Ureter (tissue), 1 donor: ENCODE data around the gene CDH6. TPM values are rescaled to one million over a fixed set of nuclear protein-coding genes. Genes with fewer than 3 reads are reported as not detected.

Experiments used
- DNase-seq: peaks from one replicate; pipeline ENCODE4 v3.0.0-alpha.2; 2020; ENCODE audit warnings: low spot score
- total RNA-seq: library from RNA; stranded (reverse); gene quantifications from one replicate; pipeline ENCODE4 v1.2.4, GENCODE V29; 2023
- donor health status: DM: yes; HTN: yes; CAD: no.

The CDH6 gene
- total RNA-seq, 1 donor from 2014 or later = 3.4 TPM

DNA sequence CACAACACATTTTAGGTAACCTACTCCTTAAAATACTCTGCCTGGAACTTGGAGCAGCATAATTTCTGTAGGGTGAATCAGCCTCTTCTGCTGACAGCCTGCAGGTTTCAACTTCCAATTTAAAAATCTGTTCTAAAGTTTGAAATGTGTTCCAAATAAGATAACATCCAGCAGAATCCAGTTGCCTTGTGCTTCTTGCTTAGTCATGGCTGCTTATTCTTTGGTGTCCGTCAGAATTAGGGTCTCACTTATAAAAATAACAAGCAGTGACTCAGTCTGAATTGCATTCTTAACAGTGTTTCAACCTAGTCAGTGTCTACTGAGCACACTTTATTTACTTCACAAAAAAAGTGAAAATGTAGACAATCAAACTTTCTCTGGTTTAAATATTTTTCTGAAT lies 3.7 kb downstream of the CDH6 start:
- DNase-seq = no peak

DNA sequence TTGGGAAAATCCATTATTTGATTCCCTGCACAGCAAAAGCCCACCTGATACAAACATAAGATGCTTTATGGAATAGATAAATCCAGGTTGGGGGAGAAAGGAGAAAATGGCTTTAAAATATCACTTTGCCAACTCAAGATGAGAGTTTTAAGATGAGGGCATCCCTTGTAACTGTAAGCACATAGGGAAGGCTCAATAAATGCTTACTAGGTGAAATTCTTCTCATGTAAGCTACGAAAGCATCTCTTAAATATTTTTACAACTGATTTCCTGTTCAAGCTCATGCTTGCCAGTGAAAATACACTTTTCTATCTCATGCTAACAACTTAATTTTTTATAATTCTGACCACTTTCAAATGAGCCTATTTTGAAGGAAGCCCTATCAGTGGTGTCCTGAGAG lies 11.5 kb downstream of the CDH6 start:
- DNase-seq = no peak

DNA sequence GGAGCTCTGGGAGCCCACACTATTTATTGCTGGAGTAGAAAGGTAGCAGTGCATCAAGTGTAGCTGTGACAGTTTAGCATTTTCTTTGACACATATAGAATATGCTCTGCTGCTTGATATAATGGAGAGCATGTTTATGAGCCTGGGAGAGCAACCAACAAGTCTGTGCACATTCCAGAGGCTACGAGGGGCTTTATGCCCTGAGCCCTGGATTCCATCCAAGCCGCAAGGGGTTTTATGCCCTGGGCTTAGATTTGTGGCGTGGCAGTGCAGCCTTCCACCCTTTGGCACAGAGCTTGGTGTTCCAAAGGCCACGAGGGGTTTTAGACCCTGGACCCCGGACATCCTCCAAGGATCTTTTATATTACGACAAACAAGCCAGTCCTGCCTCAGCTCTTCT lies 14.6 kb downstream of the CDH6 start:
- no peak for DNase-seq

DNA sequence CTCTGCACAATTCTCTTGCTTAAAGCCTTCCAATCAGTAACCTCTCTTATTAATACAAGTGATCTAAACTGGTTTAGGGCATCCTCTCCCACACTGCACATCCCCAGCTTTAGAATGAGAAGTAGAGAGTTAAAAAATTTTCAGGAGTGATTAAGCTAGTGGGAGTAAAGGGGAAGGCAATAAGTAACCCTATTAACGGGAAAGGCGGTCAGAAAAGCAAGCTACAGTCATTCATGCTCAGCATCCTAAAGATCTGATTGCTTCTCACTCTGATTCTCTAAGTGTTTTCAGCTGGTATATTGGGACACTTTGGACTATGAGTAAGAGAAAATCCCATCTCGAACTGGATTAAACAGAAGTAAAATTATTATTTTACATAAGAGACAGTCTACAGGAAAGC lies 15.8 kb downstream of the CDH6 start:
- no peak for DNase-seq

DNA sequence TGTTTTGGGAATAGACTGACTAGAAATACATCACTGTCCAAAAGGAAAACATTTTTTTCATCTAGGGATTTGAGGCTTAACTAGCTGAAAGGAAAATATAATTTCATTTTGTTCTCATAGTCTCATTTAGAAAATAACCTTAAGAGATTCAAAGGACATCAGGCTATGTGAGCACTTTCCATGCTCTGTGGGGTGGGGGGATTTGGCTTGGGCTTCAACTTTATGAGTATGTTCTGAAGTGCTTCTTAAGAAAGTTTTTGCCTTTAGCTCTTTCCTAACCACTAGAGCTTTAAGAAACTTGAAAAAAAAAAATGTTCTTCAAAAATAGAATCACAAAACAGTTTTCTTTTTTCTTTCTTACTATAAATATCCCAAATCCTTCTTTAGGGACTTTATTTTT lies 17.6 kb downstream of the CDH6 start:
- no peak for DNase-seq

DNA sequence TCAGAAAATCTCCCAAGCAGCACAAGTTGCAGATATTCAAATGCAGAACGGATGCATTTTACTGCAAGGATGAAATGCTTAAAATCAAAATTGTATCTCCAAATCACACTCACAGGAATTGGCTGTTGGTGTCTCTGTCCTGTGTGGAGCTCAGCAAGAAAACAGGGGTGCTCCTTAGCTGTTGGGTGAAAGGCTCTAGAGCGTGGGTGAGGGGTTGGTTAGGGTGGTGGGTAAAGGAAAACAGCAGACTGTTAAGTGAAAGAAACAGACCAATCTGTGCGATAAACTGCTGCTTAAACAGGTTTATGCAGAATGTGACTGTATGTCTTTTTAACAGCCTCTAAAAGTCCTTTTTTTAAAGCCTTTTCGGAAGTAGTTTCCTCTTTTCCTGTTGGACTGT lies 19.8 kb downstream of the CDH6 start:
- DNase-seq = no peak

DNA sequence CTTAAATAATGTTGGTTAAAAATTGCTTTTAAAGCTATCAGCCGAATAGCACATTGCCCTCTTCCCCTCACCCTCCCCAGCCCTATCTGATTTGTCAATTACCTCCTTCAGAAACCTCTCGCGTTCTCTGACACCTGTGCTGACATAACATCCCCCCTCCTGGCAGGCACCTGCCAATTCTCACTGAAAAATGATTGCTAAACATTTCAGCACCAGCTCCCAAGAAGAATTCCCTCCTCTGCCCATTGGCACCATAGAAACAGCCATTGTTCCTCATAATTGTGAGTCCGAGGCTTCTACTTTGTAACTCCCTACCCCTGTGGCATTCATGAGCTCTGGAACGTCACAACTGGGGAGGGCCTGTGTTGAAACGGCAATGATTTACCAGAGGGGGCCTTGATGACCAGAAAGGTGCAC lies 20.2 kb downstream of the CDH6 start:
- DNase-seq = no peak

DNA sequence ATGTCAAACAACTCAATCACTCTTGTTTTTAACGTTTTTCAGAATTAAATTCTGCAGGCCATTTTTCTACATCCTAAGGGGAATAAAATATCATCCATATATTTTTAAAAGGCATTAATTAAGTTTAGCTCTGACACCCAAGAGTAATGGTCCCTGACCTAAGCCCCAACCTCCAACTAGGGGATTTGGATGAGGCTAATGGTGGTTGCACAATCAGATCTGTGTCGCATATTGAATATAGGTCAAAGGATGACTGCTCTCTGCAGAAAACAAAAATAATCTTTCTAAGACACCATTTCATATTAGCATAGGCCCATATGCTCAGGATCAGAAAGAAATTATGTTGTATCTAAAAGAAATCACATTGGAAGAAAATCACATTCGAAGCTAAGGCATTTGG lies 20.7 kb downstream of the CDH6 start:
- no peak for DNase-seq

DNA sequence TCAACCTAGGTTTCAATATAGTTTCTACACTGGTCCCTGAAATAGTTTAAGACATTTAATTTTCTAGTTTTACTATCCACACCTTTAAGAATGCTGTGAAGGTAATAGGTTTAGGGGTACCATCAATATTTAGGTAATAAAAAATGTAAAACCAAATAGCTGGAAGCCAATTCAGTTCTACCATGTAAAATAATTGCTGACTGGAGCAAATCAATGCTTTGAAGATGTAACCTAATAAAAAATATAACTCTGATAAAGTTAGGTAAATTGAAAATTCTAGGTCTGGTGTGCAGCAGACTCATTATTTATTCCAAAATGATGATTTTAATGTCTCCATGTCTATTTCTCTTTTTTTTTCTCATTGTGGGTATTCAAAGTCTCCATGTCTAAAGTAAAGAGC lies 21.8 kb downstream of the CDH6 start:
- DNase-seq = no peak

DNA sequence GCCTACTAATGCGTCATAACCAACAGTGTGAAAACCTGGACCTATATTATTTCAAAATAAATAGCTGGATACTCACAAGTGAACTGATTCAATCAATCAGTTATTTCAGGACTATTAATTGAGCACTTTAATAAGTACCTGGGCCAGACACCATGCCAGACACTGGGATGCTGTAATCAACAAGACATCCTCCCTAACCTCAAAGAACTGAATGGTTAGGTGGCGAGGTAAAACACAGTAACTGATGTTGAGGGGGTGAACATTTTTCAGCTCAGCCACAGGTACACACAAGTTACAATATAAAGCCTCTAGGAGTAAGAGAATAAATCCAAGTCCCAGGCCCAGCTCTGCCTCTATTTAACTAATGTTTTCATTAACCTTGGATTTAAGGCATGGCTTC lies 24.0 kb downstream of the CDH6 start:
- DNase-seq = no peak

DNA sequence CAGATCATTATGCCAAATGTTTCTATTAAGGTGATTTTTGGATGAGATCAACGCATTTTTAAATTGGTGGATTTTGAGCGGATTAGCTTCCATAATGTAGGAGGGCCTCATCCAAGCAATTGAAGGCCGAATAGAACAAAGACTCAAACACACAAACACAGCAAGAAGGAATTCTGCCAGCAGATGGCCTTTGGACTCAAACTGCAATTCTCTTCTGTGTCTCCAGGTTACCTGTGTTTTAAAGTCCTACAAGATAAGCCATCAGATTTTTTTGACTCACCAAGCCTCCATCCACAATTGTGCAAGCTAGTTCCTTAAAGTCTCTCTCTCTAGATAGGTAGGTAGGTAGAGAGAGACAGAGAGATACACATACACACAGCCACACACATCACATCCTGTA lies 25.5 kb downstream of the CDH6 start:
- no peak for DNase-seq

DNA sequence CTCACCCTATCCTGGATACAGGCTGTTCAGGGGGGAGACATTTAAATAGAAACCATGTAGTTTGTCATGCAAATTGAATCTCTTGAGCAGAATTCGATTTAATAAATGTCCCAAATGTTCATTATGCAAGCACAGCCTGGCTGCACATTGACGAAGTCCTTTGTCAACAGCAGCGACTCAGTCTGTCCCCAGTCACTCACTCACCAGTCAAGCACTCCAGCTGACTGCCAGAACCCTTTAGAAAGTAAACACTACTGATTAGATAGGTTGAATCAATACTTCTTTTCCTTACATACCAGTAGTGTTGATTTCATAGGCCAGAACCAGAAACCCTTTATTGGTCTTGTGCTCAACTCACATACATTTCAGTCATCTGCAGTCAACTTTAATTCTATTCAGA lies 27.5 kb downstream of the CDH6 start:
- no peak for DNase-seq

DNA sequence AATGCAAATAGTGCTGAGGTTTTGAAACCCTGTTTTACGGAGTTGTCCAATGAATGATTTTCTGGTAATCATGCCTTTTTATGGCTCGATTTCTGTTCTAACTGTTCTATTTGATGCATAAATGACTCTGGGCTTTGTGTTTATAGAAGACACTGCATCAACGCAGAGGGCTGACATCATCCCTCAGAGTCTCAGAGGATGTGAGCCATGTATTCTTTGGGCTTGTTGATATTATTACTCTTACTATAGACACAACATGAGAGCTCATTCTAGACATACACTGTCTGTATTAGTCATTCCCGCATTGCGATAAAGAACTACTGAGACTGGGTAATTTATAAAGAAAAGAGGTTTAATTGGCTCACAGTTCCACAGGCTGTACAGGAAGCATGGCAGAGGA lies 31.6 kb downstream of the CDH6 start:
- DNase-seq = no peak

DNA sequence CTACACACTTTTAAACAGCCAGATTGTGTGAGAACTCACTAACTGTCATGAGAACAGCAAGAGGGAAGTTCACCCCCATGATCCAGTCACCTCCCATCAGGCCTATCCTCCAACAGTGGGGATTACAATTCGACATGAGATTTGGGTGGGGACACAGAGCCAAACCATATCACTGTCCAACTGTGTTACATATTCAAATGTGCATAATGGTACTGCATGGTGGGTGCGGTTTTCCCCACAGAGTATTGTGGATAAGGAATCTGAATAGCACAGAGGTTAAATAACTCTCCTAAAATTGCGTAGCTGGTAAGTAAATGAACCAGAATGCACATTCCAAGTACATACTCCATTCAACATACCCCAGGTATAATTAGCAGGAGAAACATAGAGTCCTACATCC lies 32.1 kb downstream of the CDH6 start:
- no peak for DNase-seq

DNA sequence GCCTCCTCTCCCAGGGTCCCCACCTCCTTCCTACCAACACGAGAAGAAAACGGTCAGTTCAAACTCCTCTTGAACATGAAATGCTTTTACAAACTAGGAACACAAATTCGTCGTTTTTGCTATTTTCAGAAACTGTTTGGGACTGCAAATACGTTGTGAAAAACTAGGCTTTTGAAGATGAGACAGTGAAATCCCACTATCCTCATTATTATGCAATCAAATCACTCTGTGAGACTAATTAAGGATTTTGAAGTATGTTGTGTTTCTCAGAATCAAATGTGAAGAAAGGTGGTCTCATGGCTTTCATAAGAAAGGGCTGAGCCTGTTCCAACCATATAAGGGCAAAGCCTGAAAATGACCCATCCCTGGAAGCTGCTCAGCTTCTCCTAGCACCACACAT lies 33.2 kb downstream of the CDH6 start:
- DNase-seq = no peak

DNA sequence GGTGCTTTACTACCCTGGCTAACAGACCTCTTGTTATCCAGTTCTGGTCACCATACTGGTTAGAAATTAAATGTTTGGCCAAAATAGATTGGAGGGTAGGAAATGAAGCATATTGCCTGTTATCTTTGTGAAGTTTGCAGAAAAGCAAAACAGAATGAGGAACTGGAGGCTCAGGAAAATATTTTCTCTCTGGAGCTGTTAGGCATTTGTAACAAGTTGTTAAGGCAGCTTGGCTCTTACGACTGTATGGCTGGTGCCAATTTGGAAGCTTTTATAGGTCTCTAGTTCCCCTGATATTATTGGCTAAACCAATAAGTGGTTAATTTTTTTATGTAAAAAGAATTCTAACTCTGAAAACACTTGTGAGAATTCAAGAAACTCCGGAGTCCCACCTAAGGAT lies 35.8 kb downstream of the CDH6 start:
- no peak for DNase-seq

DNA sequence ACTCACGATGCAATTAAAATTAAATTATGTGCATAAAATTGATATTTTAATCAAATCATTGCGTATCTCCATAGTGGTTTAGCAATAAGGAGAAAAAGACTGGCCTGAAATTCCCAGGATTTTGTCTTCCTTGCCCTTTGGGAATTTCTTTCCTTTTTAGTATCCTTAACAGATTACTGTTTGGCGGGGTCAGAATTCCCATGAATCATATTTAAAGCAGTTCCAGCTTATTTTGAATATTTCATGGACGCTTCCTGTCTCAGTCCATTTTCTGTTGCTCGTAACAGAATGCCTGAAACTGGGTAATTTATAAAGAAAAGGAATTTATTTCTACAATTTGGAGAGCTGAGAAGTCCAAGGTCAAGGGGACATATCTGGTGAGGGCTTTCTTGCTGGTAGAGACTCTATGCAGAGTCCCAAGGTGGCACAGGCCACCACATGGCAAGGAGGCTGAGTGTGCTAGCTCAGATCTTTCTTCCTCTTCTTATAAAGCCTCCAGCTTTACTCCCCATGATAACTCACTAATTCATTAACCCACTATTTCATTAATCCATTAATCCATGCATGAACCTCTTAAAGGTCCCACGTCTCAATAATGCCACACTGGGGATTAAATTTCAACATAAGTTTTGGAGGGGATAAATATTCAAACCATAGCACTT lies 37.8 kb downstream of the CDH6 start:
- no peak for DNase-seq

DNA sequence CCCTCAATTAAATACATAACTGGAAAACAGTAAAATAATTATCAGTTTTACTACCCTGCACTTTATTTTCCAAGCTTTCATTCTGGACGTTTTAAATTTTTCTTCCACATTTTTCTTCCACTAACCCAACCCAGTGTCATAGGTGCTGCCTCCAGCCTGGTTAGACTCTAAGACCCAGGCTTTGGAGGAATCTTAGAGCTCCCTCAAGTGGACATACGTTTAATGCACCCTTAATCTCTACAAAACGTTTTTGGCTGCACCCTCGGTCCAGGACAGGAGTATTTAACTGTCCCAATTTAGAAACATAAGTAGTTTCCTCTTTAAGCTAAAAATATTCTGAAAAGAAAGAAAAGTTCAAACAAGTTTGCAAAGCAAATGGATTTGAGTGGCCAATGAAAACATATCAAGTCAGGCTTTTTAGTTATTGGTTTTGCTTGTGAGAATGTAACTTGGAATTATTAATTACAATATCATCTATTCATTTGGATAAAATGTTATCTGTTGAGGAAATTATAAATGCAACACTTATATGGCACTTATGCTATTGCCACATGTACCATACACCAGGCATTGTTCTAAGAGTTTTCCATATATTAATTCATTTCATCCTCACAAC lies 38.9 kb downstream of the CDH6 start:
- DNase-seq = no peak

DNA sequence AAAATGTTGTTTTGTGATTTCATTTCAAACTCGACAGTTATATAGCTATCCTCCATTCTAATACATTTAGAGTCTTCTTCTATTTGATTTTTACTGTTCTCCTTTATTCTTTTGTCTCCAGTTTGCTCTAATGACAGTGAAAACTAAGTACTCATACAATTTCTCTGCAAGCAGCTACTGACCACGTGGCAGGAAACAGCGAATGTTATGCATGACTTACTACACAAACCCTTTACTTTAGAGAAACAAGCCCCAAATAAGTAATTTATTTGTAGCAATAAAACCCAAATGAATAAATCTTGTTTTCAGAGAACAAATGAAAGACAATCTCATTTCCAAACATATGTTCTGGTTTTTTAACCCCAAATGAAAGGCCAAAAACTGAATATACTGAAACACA lies 41.9 kb downstream of the CDH6 start:
- no peak for DNase-seq

DNA sequence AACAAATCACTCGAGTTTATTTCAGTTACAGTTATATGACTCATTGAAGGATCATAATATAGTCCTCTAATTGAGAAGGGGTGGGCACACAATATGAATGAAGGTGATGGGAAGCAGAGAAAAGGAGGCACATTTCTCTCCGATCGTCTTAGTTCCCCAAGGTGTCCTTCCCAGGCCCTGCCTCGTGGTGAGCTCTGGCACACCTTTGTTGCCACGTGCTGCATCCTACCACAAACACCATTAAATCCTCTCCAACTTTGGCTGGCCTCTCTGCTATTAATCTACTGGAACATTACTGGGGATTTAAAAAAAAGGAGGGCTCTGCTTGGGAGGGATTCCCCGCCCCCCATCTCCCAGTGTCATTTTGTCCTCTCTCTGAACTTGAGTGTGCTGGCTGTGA lies 42.9 kb downstream of the CDH6 start:
- DNase-seq = no peak

DNA sequence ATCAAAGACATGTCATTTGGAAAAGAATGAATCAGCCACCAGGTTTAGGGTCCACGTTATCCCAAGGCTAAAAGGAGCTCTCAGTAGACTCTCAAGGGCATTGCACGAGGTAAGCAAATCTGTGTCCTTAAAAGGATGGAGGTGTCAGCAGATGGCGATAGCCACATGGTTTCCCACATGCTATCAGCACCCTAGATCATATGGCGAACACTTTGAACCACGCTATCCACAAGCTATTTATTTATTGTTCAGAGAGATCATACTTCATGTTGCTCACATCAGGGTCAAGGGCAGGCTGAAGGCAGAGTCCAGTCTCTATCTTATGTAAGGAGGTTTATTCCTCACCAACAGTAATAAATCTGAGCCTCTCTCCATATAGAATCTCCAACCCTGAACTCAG lies 43.7 kb downstream of the CDH6 start:
- no peak for DNase-seq

DNA sequence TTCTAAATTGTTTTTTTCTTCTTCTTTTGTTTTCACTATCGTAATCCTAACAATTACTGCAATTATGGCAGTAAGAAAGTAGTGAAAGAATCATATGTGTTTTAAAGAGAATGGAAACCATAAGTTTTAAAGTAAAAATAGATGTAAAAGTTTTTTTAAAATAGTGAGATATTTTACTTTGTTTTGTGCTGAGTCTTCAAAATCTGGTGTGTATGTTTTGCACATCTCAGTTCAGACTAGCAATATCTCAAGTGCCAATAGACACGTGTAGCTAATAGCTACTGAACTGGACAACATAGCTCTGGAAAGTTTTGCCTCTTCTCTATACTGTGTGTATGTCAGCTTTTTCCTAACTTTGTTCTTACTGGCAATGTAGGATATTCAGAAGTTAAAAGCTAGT lies 45.0 kb downstream of the CDH6 start:
- no peak for DNase-seq

DNA sequence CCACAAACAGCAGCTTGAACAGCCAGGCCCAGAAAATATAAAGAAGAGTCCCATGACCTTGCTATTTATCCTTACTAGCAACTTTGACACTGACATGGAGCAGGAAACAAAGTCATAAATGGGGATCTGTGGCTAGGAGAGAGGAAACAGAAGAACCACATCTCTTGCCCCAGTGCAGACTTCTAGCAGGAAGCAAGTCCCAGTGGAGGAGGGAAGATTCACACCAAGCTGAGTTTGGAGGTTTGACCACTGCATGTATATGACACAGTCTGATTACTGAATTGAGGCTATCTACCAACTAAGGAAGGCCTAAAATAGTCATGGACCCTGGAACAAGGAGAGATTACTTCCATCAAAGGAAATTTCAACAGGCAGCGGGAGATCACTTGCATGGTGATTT lies 51.4 kb downstream of the CDH6 start:
- DNase-seq = no peak

DNA sequence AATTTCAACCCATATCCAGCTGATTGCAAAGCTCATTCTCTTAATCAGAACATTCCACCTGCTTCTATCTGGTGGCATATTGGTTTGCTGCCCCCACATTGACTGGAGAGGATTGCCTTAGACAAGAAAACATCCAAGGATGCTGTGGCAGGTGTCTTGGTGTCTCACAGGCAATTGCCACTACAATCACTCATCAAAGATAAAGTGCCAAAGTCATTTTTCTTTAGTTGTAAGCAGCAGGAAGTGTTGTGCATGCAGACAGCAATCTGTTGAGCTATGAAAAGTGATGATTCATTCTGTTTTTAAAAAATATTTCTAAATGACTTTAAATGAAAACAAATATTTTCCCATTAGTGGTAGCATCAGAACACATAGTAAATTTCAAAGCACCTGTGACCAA lies 53.9 kb downstream of the CDH6 start:
- DNase-seq = no peak
